Stimulated activated CD4-positive, alpha-beta T cell treated with anti-CD3 and anti-CD28 coated beads, Interleukin-12 subunit alpha, Interleukin-12 subunit beta, amount 100 ng/mL, for 48 hours (primary cell): ENCODE measurements around the gene TAS2R42.
A peak's percentile ranks its signal among the peaks of the same experiment; 100 is the strongest.

ENCODE experiments used
- DNase-seq, 3 donors: peaks; one replicate each; pipeline ENCODE4 v3.0.0-alpha.2; 2020; ENCODE audit warnings: low read depth in 2 of 3, low spot score in 1 of 3

TAS2R42 gene

GRCh38 chr12:11186837-11187236 lies at the start of gene TAS2R42:
Gene TAS2R42, minus strand, starts transcription at chr12:11186937. Its CDS starts 0 bp downstream, at chr12:11186937.
- no peak for DNase-seq

GRCh38 chr12:11233532-11233931 lies 46.8 kb upstream of the TAS2R42 start:
- no peak for DNase-seq

GRCh38 chr12:11228296-11228879 lies 41.7 kb upstream of the TAS2R42 start:
- peak; percentile 5 to 23 (median 14) for DNase-seq

- DNase-seq = no peak
These were observed 40.6 kb upstream of the TAS2R42 start for GRCh38 chr12:11227373-11227772.

- no peak for DNase-seq
These were observed 22.4 kb upstream of the TAS2R42 start for GRCh38 chr12:11209113-11209512.

GRCh38 chr12:11204173-11204572 lies 17.4 kb upstream of the TAS2R42 start:
- no peak for DNase-seq

- no peak for DNase-seq
These were observed 16.1 kb upstream of the TAS2R42 start for GRCh38 chr12:11202811-11203210.

GRCh38 chr12:11183011-11183410 lies 3.7 kb downstream of the TAS2R42 start:
- no peak for DNase-seq

- no peak for DNase-seq
These were observed 4.2 kb downstream of the TAS2R42 start for GRCh38 chr12:11182529-11182928.

- DNase-seq = no peak
These were observed 8.5 kb downstream of the TAS2R42 start for GRCh38 chr12:11178250-11178649.

GRCh38 chr12:11174022-11174421 lies 12.7 kb downstream of the TAS2R42 start:
- DNase-seq = no peak

- DNase-seq = no peak
These were observed 14.6 kb downstream of the TAS2R42 start for GRCh38 chr12:11171969-11172675.

- peak; percentile 77 to 85 (median 84) for DNase-seq
These were observed 15.4 kb downstream of the TAS2R42 start, which contains the start of gene SMIM10L1 for GRCh38 chr12:11171145-11171968. Gene SMIM10L1, plus strand, starts transcription at chr12:11171194. Its CDS starts 163 bp downstream, at chr12:11171357.

- no peak for DNase-seq
These were observed 16.0 kb downstream of the TAS2R42 start for GRCh38 chr12:11170810-11171144.

- no peak for DNase-seq
These were observed 20.4 kb downstream of the TAS2R42 start for GRCh38 chr12:11166300-11166699.

- no peak for DNase-seq
These were observed 22.4 kb downstream of the TAS2R42 start for GRCh38 chr12:11164384-11164783.

- no peak for DNase-seq
These were observed 24.2 kb downstream of the TAS2R42 start for GRCh38 chr12:11162502-11162901.

GRCh38 chr12:11158885-11159444 lies 27.8 kb downstream of the TAS2R42 start:
- no peak for DNase-seq

- no peak for DNase-seq
These were observed 32.3 kb downstream of the TAS2R42 start for GRCh38 chr12:11154400-11154925.

GRCh38 chr12:11152725-11153124 lies 34.0 kb downstream of the TAS2R42 start:
- DNase-seq = no peak

- no peak for DNase-seq
These were observed 35.9 kb downstream of the TAS2R42 start for GRCh38 chr12:11150832-11151231.
